ENCODE results near the gene TTC28. TPM values are rescaled to one million over a fixed set of nuclear protein-coding genes. Genes with fewer than 3 reads are reported as not detected.

Gene TTC28
- total RNA-seq, 4 donors from 2014 or later, result 43.8 to 130 (median 92.0) TPM

GRCh38 chr22:28408709-28409108 lies 270.9 kb downstream of the TTC28 start:
- no peak for DNase-seq
- Histone ChIP-seq H3K27me3 (no peaks in the 10 kb centered on the region), H3K4me1 (no peaks in the 10 kb centered on the region), H3K27ac (no peak overlapping the region), H3K9me3 (no peaks in the 10 kb centered on the region), H3K4me3 (no peak overlapping the region), H3K36me3 (no peaks in the 10 kb centered on the region)
- TF ChIP-seq, protein P1, sequence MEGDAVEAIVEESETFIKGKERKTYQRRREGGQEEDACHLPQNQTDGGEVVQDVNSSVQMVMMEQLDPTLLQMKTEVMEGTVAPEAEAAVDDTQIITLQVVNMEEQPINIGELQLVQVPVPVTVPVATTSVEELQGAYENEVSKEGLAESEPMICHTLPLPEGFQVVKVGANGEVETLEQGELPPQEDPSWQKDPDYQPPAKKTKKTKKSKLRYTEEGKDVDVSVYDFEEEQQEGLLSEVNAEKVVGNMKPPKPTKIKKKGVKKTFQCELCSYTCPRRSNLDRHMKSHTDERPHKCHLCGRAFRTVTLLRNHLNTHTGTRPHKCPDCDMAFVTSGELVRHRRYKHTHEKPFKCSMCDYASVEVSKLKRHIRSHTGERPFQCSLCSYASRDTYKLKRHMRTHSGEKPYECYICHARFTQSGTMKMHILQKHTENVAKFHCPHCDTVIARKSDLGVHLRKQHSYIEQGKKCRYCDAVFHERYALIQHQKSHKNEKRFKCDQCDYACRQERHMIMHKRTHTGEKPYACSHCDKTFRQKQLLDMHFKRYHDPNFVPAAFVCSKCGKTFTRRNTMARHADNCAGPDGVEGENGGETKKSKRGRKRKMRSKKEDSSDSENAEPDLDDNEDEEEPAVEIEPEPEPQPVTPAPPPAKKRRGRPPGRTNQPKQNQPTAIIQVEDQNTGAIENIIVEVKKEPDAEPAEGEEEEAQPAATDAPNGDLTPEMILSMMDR (IDR thresholded peaks at IDR 0.05), result no peak
- no peak for TF ChIP-seq POLR2A (IDR thresholded peaks at IDR 0.05)
- intact Hi-C loops (cut with DNase I; ENCODE audit: low total_unique reads), result no loop called here

GRCh38 chr22:28407645-28408044 lies 272.0 kb downstream of the TTC28 start:
- H3K27me3 ChIP-seq, result no peaks in the 10 kb centered on the region
- no peaks in the 10 kb centered on the region for H3K36me3 ChIP-seq
- TF ChIP-seq, protein P1 (IDR thresholded peaks at IDR 0.05), result no peak
- no peak for TF ChIP-seq POLR2A (IDR thresholded peaks at IDR 0.05)
- H3K4me3 ChIP-seq, result no peak overlapping the region
- intact Hi-C loops (cut with DNase I; ENCODE audit: low total_unique reads), result no loop called here
- no peaks in the 10 kb centered on the region for H3K4me1 ChIP-seq
- DNase-seq, result no peak
- H3K27ac ChIP-seq, result no peak overlapping the region
- H3K9me3 ChIP-seq, result no peaks in the 10 kb centered on the region

DNA sequence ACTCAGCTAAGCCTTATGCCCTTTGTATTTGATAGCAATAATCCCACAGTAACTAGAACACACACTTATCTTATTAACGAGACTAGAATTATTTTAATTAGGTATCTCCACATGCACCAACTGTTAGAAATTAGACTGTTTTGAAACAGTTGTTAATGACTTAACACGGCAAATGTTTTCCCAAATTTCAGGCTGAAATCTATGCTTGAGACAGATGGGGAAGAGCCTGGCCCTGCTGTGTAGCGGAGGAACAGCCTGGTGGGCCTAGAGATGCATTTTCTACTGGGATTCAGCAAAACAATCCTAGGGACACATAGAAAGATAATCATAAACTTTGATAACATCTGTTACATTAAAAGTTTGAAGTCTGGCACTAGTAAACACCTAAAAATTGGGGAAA lies 273.4 kb downstream of the TTC28 start:
- TF ChIP-seq, protein P1 (IDR thresholded peaks at IDR 0.05), result no peak
- TF ChIP-seq POLR2A (IDR thresholded peaks at IDR 0.05), result no peak
- H3K4me3 ChIP-seq, result no peak overlapping the region
- intact Hi-C loops (cut with DNase I; ENCODE audit: low total_unique reads), result no loop called here
- H3K9me3 ChIP-seq, result no peaks in the 10 kb centered on the region
- H3K27ac ChIP-seq, result no peak overlapping the region
- no peak for DNase-seq
- no peaks in the 10 kb centered on the region for H3K27me3 ChIP-seq
- no peaks in the 10 kb centered on the region for H3K4me1 ChIP-seq
- no peaks in the 10 kb centered on the region for H3K36me3 ChIP-seq

GRCh38 chr22:28405588-28405987 lies 274.1 kb downstream of the TTC28 start:
- no peak for DNase-seq
- no peaks in the 10 kb centered on the region for H3K9me3 ChIP-seq
- TF ChIP-seq, protein P1 (IDR thresholded peaks at IDR 0.05), result no peak
- no peak for TF ChIP-seq POLR2A (IDR thresholded peaks at IDR 0.05)
- intact Hi-C loops (cut with DNase I; ENCODE audit: low total_unique reads), result no loop called here
- H3K36me3 ChIP-seq, result no peaks in the 10 kb centered on the region
- H3K27me3 ChIP-seq, result no peaks in the 10 kb centered on the region
- no peaks in the 10 kb centered on the region for H3K4me1 ChIP-seq
- H3K4me3 ChIP-seq, result no peak overlapping the region
- no peak overlapping the region for H3K27ac ChIP-seq

DNA sequence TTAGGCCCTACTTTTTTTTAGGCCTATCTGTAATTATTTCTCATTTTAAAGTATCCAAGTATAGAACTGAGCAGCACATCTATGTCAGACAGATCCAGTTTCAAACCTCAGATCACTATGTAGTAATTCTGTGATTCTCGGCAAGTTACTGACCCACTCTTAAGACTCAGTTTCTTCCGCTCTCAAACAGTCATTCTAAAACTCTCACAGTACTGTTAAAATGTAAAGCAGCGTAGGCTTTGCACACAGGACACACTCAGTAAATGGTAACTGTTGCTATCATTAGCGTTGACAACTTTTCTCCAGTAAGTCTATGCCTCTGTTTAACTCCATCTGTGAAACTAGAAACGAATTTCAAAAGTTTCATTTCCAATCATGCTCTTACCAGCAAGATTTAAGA lies 277.1 kb downstream of the TTC28 start:
- no peaks in the 10 kb centered on the region for H3K4me1 ChIP-seq
- H3K36me3 ChIP-seq, result no peaks in the 10 kb centered on the region
- no peak overlapping the region for H3K27ac ChIP-seq
- TF ChIP-seq, protein P1 (IDR thresholded peaks at IDR 0.05), result no peak
- no peak for TF ChIP-seq POLR2A (IDR thresholded peaks at IDR 0.05)
- no peak overlapping the region for H3K4me3 ChIP-seq
- H3K27me3 ChIP-seq, result no peaks in the 10 kb centered on the region
- H3K9me3 ChIP-seq, result no peaks in the 10 kb centered on the region
- DNase-seq, result no peak
- intact Hi-C loops (cut with DNase I; ENCODE audit: low total_unique reads), result loop anchor here (5.0 kb wide), 1 partner anchor 180 kb away; no protein-coding TSS in a partner anchor

All from uterus (tissue), 4 donors.